ENCODE measurements around the gene FADS2. TPM values are rescaled to one million over a fixed set of nuclear protein-coding genes. Genes with fewer than 3 reads are reported as not detected.

Gene FADS2
- total and polyA plus RNA-seq, 9 of the 15 experiments (the other 6 are each of a cell fraction or from before 2014, with no cell fraction given), result 2.9 to 42.8 (median 16.2) TPM

- H3K9me1 ChIP-seq (ENCODE audit: control insufficient read depth, insufficient read depth, low read length), result no peaks in the 10 kb centered on the region
- H3K9ac ChIP-seq (ENCODE audit: insufficient read depth in 1 of 2, low read depth in 2 of 2, low read length in 2 of 2), result peak overlapping the region in 1 of 2 experiments; percentile 47; a peak in 2 of 4 replicates
- no peaks in the 10 kb centered on the region for H3K9me3 ChIP-seq (replicated peaks; ENCODE audit: control insufficient read depth, insufficient read depth, low read depth, low read length)
- ChIA-PET CTCF (ENCODE audit: low intra/inter-chr PET ratio) (interaction anchor here (0.8 to 6.7 kb wide), 5 partner anchors 49 to 209 kb away, joined by 3 to 98 read pairs (median 51); no protein-coding TSS in a partner anchor), POLR2A (interaction anchor here (0.6 to 10.7 kb wide), 5 partner anchors 49 to 105 kb away, joined by 3 to 109 read pairs (median 25); partner anchors contain the start of genes BEST1 and FTH1)
- H2AFZ ChIP-seq (ENCODE audit: low read depth, low read length), result no peak overlapping the region
- BruUV-seq (replicated peaks), result no TSS peak
- peaks cover 72% of the 10 kb centered on the region; the same call in 2 of the 3 replicates for H3K36me3 ChIP-seq (ENCODE audit: control insufficient read depth, insufficient read depth, low read length)
- H3K27me3 ChIP-seq (ENCODE audit: control insufficient read depth in 2 of 2, insufficient read depth in 2 of 2, low read length in 2 of 2), result no peaks in the 10 kb centered on the region
- H4K20me1 ChIP-seq (replicated peaks; ENCODE audit: control insufficient read depth, insufficient read depth, low read length), result no peaks in the 10 kb centered on the region
- no peak for DNase-seq (ENCODE audit: extremely low read depth in 1 of 4, low spot score in 3 of 4)
- H3K27ac ChIP-seq (ENCODE audit: extremely low read depth, low read depth, low read length), result no peak overlapping the region; the same call in 2 of the 3 replicates
- in situ Hi-C loops (cut with MboI), result loop anchor here (5.0 kb wide), 3 partner anchors 49 to 209 kb away; no protein-coding TSS in a partner anchor
- intact Hi-C loops (cut with micrococcal nuclease), result loop anchor here (2.0 kb wide), 1 partner anchor 101 kb away; no protein-coding TSS in a partner anchor
- TF ChIP-seq ZNF263 (CRISPR knock-in tag; IDR thresholded peaks at IDR 0.05; ENCODE audit: borderline replicate concordance) (no peak), FOXM1 (IDR thresholded peaks at IDR 0.05; ENCODE audit: low read depth) (no peak), FOXM1 (CRISPR knock-in tag; IDR thresholded peaks at IDR 0.05; ENCODE audit: low read depth) (no peak), ETV6 (IDR thresholded peaks at IDR 0.05; ENCODE audit: borderline replicate concordance in 1 of 2, low read depth in 2 of 2, low read length in 1 of 2) (no peak), ETV6 (CRISPR knock-in tag; IDR thresholded peaks at IDR 0.05; ENCODE audit: borderline replicate concordance) (no peak), MEIS2 (IDR thresholded peaks at IDR 0.05; ENCODE audit: partially characterized antibody) (no peak), RERE (CRISPR knock-in tag; IDR thresholded peaks at IDR 0.05; ENCODE audit: borderline replicate concordance) (0 out of 2 replicates have a peak, but pooled peaks have one; percentile 39)
- no peak for ATAC-seq
- WGBS (ENCODE audit: insufficient coverage, low coverage, missing lambda C conversion rate), result 75% methylated on average over 7 of the region's 9 CpGs
- peaks cover 4 to 38% of the 10 kb centered on the region in 2 experiments; a peak in 4 of 5 replicates for H3K4me1 ChIP-seq (replicated peaks in 1 of 2; ENCODE audit: control insufficient read depth in 2 of 2, insufficient read depth in 2 of 2, low read length in 2 of 2)
- H3K79me2 ChIP-seq (ENCODE audit: control insufficient read depth, insufficient read depth, low read length), result no peaks in the 10 kb centered on the region
- H3K4me3 ChIP-seq, result no peak overlapping the region
- H3K4me2 ChIP-seq (ENCODE audit: insufficient read depth, low read length), result no peak overlapping the region
- FAIRE-seq, result no peak
Observed at GRCh38 chr11:61898247-61898582, 70.1 kb downstream of the FADS2 start.
